Ovary (tissue), 9 donors: ENCODE data around the gene SNRNP48. TPM values are rescaled to one million over a fixed set of nuclear protein-coding genes. Genes with fewer than 3 reads are reported as not detected.

Experiments
- DNase-seq, 5 donors: peaks; one replicate each; pipeline ENCODE4 v3.0.0-alpha.2; 2019 to 2020
- H3K27ac ChIP-seq, 2 donors: fragments of 200-600 bp; one replicate each; pipeline versions ENCODE4 v1.5.1 to v1.8.0; 2019 to 2022
- H3K27me3 ChIP-seq: fragments of 200-600 bp; one replicate; pipeline ENCODE4 v1.8.0; 2022
- H3K36me3 ChIP-seq: fragments of 200-600 bp; sonication (generic); one replicate; pipeline ENCODE4 v1.5.1; 2019
- H3K4me1 ChIP-seq: one replicate; pipeline ENCODE4 v1.8.1; 2013; ENCODE audit warnings: mild to moderate bottlenecking, moderate library complexity; ENCODE audit not compliant: insufficient read depth
- H3K4me3 ChIP-seq: fragments of 200-600 bp; sonication (generic); one replicate; pipeline ENCODE4 v1.5.1; 2017
- H3K9me3 ChIP-seq, 2 donors: fragments of 200-600 bp in 1 of 2; sonication (generic) in 1 of 2; one replicate each; pipeline versions ENCODE4 v1.5.1 to v1.8.1; 2013 to 2019; ENCODE audit warnings: mild to moderate bottlenecking in 1 of 2, moderate library complexity in 1 of 2
- CTCF ChIP-seq, 3 donors: fragments of 450-650 bp in 2 of 3; fragments of 200-600 bp in 1 of 3; IDR thresholded peaks; one replicate each; pipeline versions ENCODE4 v1.5.1 to v1.8.0; 2016 to 2022; ENCODE audit warnings: antibody characterized with exemption in 3 of 3, mild to moderate bottlenecking in 1 of 3
- EP300 ChIP-seq: sonication (generic); formaldehyde crosslinking; IDR thresholded peaks from one replicate; pipeline ENCODE4 v1.6.1; 2017; ENCODE audit warnings: antibody characterized with exemption
- POLR2A ChIP-seq: fragments of 450-650 bp; IDR thresholded peaks from one replicate; pipeline ENCODE4 v1.6.1; 2017; ENCODE audit warnings: antibody characterized with exemption, mild to moderate bottlenecking, moderate library complexity
- WGBS, 3 donors: extraction: QIAGEN DNeasy Blood & Tissue Kit in 1 of 3; methylation state at CpG; one replicate each; pipeline versions ENCODE4 v1.1.5 to v1.1.7; 2013 to 2017; 5-methylcytosine and 5-hydroxymethylcytosine counted together
- intact Hi-C, 4 donors: fragments of 100-400 bp; cut with DNase I; formaldehyde crosslinking; loops; one replicate each; pipeline versions ENCODE4 v1.11.0 to v1.15.1; 2022 to 2023
- polyA plus RNA-seq, 2 donors: library from polyadenylated mRNA; stranded (reverse); fragments of 200-250 nt in 1 of 2; fragments of 350-450 nt in 1 of 2; fragmentation: Illumina TruSeq in 1 of 2; extraction: RNeasy Lipid Tissue Mini Kit (QIAGEN cat#74804) in 1 of 2; gene quantifications; one replicate each; pipeline ENCODE4 v1.2.3, GENCODE V29; 2013 to 2014
- total RNA-seq, 7 donors: library from RNA; depleted of rRNA in 2 of 7; stranded (reverse); fragments of >200 nt in 2 of 7; fragmentation: NEBNext Ultra II Directional in 3 of 7; extraction: Animal tissue kit (Norgen Biotek cat#: 25700) in 3 of 7; gene quantifications; one replicate each; pipeline versions ENCODE4 v1.1.0 to v1.2.4, GENCODE V29; 2016 to 2023
- donor health status: DM: no; HTN: no; CAD: no; lungs with moderate emphysema.
- donor health status: DM: no; HTN: no; CAD: no.
- donor health status: Bipolar disorder and iron deficiency.
- donor health status: DM: yes; HTN: yes; CAD: no.
- donor health status: DM: no; HTN: no; CAD: no.
- donor health status: DM: yes; HTN: yes; CAD: no.

SNRNP48 gene
- total and polyA plus RNA-seq, 9 donors, result 8.6 to 19.6 (median 11.7) TPM

GRCh38 chr6:7566617-7567173, 23.3 kb upstream of the SNRNP48 start:
- peaks cover 1% of the 10 kb centered on the region for H3K4me1 ChIP-seq
- H3K9me3 ChIP-seq, result no peaks in the 10 kb centered on the region
- intact Hi-C loops, result no loop called here
- TF ChIP-seq POLR2A (no peak), EP300 (no peak), CTCF (IDR thresholded peaks at IDR 0.05) (no peak)
- H3K27me3 ChIP-seq, result no peaks in the 10 kb centered on the region
- no peak overlapping the region for H3K4me3 ChIP-seq
- no peak for DNase-seq
- WGBS, 3 donors, result 88 to 92% (median 90%) methylated on average over 4 of the region's 4 CpGs
- no peak overlapping the region for H3K27ac ChIP-seq
- H3K36me3 ChIP-seq, result no peaks in the 10 kb centered on the region

- H3K4me3 ChIP-seq, result no peak overlapping the region
- H3K4me1 ChIP-seq, result peaks cover 1% of the 10 kb centered on the region
- no peak for DNase-seq
- intact Hi-C loops, result no loop called here
- TF ChIP-seq EP300 (no peak), POLR2A (no peak), CTCF (IDR thresholded peaks at IDR 0.05) (no peak)
- no peaks in the 10 kb centered on the region for H3K36me3 ChIP-seq
- H3K27me3 ChIP-seq, result no peaks in the 10 kb centered on the region
- 14 to 38% (median 23%) methylated on average over 3 of the region's 3 CpGs for WGBS, 3 donors
- no peaks in the 10 kb centered on the region for H3K9me3 ChIP-seq
- no peak overlapping the region for H3K27ac ChIP-seq
Observed at GRCh38 chr6:7568021-7568420, 22.0 kb upstream of the SNRNP48 start.

- no peak for DNase-seq
- Histone ChIP-seq H3K27ac (no peak overlapping the region), H3K4me3 (no peak overlapping the region), H3K27me3 (no peaks in the 10 kb centered on the region), H3K4me1 (peaks cover 1% of the 10 kb centered on the region), H3K9me3 (no peaks in the 10 kb centered on the region), H3K36me3 (no peaks in the 10 kb centered on the region)
- no peak for TF ChIP-seq POLR2A
- no peak for TF ChIP-seq EP300
- TF ChIP-seq CTCF (IDR thresholded peaks at IDR 0.05), result no peak
- 90 to 94% (median 93%) methylated on average over 13 of the region's 13 CpGs for WGBS, 3 donors
- intact Hi-C loops, result no loop called here
Observed at GRCh38 chr6:7569082-7569481, 20.9 kb upstream of the SNRNP48 start.

- no peaks in the 10 kb centered on the region for H3K27me3 ChIP-seq
- H3K4me3 ChIP-seq, result no peak overlapping the region
- H3K4me1 ChIP-seq, result peaks cover 1% of the 10 kb centered on the region
- no peaks in the 10 kb centered on the region for H3K36me3 ChIP-seq
- WGBS, 3 donors, result 87 to 95% (median 92%) methylated on average over 9 of the region's 9 CpGs
- intact Hi-C loops, result no loop called here
- TF ChIP-seq EP300, result no peak
- TF ChIP-seq POLR2A, result no peak
- no peak for TF ChIP-seq CTCF (IDR thresholded peaks at IDR 0.05)
- no peaks in the 10 kb centered on the region for H3K9me3 ChIP-seq
- no peak overlapping the region for H3K27ac ChIP-seq
- DNase-seq, result no peak
Observed at GRCh38 chr6:7572213-7572943, 17.6 kb upstream of the SNRNP48 start.
